Smooth muscle cell (in vitro differentiated cells): ENCODE measurements around the gene INAVA. TPM values are rescaled to one million over a fixed set of nuclear protein-coding genes. Genes with fewer than 3 reads are reported as not detected.
"Not testable (repeated sequence)": the region's sequence is repeated elsewhere in the genome, so short reads cannot be mapped to it uniquely, and the experiment has no call there.

Experiments
- DNase-seq: peaks from one replicate; lab custom pipeline; 2025; ENCODE audit not compliant: unreplicated experiment; lab: John Stamatoyannopoulos, UW
- H2AFZ ChIP-seq: fragments of 200-600 bp; sonication (generic); 2 replicates; pipeline ENCODE4 v1.6.0; 2016; ENCODE audit warnings: antibody characterized with exemption, low read depth, mild to moderate bottlenecking
- H3F3A ChIP-seq: fragments of 200-600 bp; sonication (generic); 2 replicates; pipeline ENCODE4 v1.6.0; 2017; ENCODE audit warnings: antibody characterized with exemption, low read depth
- H3K27ac ChIP-seq: fragments of 200-600 bp; sonication (generic); 2 replicates; pipeline ENCODE4 v1.5.1; 2016; ENCODE audit warnings: low read depth, mild to moderate bottlenecking
- H3K27me3 ChIP-seq: fragments of 200-600 bp; sonication (generic); 2 replicates; pipeline ENCODE4 v1.6.1; 2016; ENCODE audit warnings: low read depth, mild to moderate bottlenecking
- H3K36me3 ChIP-seq: fragments of 200-600 bp; sonication (generic); 2 replicates; pipeline ENCODE4 v1.5.1; 2016; ENCODE audit warnings: low read depth
- H3K4me1 ChIP-seq: fragments of 200-600 bp; sonication (generic); 2 replicates; pipeline ENCODE4 v1.5.1; 2016; ENCODE audit warnings: low read depth
- H3K4me2 ChIP-seq: fragments of 200-600 bp; sonication (generic); 2 replicates; pipeline ENCODE4 v1.6.0; 2016; ENCODE audit warnings: mild to moderate bottlenecking
- H3K4me3 ChIP-seq: fragments of 200-600 bp; sonication (generic); 2 replicates; pipeline ENCODE4 v1.5.1; 2016; ENCODE audit warnings: mild to moderate bottlenecking
- H3K79me2 ChIP-seq: fragments of 200-600 bp; sonication (generic); 2 replicates; pipeline ENCODE4 v1.6.0; 2016; ENCODE audit warnings: low read depth, mild to moderate bottlenecking
- H3K9ac ChIP-seq: fragments of 200-600 bp; sonication (generic); 2 replicates; pipeline ENCODE4 v1.6.0; 2016; ENCODE audit warnings: low read depth
- H3K9me3 ChIP-seq: fragments of 200-600 bp; sonication (generic); replicated peaks from 2 replicates; pipeline ENCODE4 v1.5.1; 2016; ENCODE audit warnings: low read depth
- H4K20me1 ChIP-seq: fragments of 200-600 bp; sonication (generic); 2 replicates; pipeline ENCODE4 v1.6.0; 2016; ENCODE audit warnings: low read depth
- CTCF ChIP-seq: fragments of 200-600 bp; sonication (generic); IDR thresholded peaks from 2 replicates; pipeline ENCODE4 v1.5.1; 2017; ENCODE audit warnings: borderline replicate concordance, mild to moderate bottlenecking, antibody characterized with exemption; ENCODE audit not compliant: insufficient read depth, poor library complexity, severe bottlenecking
- WGBS: methylation state at CpG from one replicate; pipeline ENCODE4 v1.1.7; 2016; ENCODE audit warnings: low lambda C conversion rate; 5-methylcytosine and 5-hydroxymethylcytosine counted together
- polyA plus RNA-seq: library from polyadenylated mRNA; unstranded; fragments of >200 nt; fragmentation: Nextera tagmentation; extraction: Ambion mirVana; gene quantifications from 2 replicates; pipeline ENCODE4 v1.2.1, GENCODE V29; 2016
- total RNA-seq: library from RNA; depleted of rRNA; stranded (reverse); fragments of >200 nt; gene quantifications from 2 replicates; pipeline ENCODE4 v1.2.3, GENCODE V29; 2014

INAVA gene
- total and polyA plus RNA-seq, 2 experiments from 2014 or later, result 10.1 to 16.9 TPM

DNA sequence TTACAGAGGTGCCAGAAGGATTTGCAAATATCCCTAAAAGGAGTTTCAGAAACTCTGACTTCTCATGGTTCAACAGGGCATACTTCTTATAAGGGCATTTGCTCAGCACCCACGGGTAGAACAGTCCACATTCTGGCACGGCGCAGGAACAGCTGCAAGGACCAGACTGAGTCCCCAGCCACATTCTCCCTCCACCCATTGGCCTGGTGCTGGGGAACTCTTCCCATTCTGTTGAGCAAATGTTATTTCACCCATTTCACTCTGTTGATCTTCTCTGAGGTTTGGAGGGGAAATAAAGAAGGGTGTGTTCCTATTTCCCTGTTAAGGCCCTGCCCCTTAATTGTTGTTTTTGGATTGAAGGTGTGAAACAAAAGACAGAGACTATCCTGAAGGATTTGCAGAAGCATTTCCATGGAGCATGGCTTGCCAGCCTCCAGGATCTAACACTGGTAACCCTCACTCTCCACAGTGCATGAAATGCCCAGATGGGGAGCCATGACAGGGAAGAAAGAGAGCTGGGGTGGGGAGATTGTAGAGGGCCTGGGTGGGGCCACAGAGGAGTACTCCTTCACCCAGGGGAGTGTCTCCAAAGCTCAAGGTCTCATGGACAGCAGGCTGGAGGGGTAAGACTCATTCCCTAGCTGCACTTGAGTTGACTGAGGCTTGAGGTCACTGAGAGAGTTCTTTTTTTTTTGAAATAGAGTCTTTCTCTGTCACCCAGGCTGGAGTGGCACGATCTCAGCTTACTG lies 35.0 kb downstream of the INAVA start:
- no peak overlapping the region for H3K27ac ChIP-seq
- no peaks in the 10 kb centered on the region for H3F3A ChIP-seq
- H3K4me2 ChIP-seq, result no peak overlapping the region
- H3K4me1 ChIP-seq, result no peaks in the 10 kb centered on the region
- H3K9me3 ChIP-seq, result no peaks in the 10 kb centered on the region
- H3K4me3 ChIP-seq, result no peak overlapping the region
- no peak for DNase-seq
- no peak overlapping the region for H2AFZ ChIP-seq
- H3K79me2 ChIP-seq, result no peaks in the 10 kb centered on the region
- WGBS, result 90% methylated on average over 4 of the region's 4 CpGs
- H3K36me3 ChIP-seq, result no peaks in the 10 kb centered on the region
- H4K20me1 ChIP-seq, result no peaks in the 10 kb centered on the region
- H3K9ac ChIP-seq, result no peak overlapping the region
- TF ChIP-seq CTCF, result no peak
- H3K27me3 ChIP-seq, result no peaks in the 10 kb centered on the region

DNA sequence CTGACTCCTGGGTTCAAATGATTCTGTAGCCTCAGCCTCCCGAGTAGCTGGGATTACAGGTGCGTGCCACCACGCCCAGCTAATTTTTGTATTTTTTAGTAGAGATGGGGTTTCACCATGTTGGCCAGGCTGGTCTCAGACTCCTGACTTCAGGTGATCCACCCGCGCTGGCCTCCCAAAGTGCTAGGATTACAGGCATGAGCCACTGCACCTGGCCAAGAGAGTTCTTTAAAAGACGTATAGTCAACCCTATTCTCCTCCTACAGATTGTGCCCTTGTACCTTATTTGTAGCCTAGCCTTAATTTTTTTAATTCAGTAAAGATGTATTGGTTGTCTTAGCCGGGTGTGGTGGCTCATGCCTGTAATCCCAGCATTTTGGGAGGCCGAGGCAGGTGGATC lies 35.6 kb downstream of the INAVA start:
- 95% methylated on average over 7 of the region's 8 CpGs for WGBS
- H4K20me1 ChIP-seq, H3K4me3 ChIP-seq, H3K4me2 ChIP-seq, H3K79me2 ChIP-seq, DNase-seq, H3K36me3 ChIP-seq, H2AFZ ChIP-seq, H3F3A ChIP-seq, H3K9ac ChIP-seq, H3K27ac ChIP-seq, H3K9me3 ChIP-seq, H3K4me1 ChIP-seq, H3K27me3 ChIP-seq: not testable (repeated sequence)

- no peaks in the 10 kb centered on the region for H3K27me3 ChIP-seq
- H3F3A ChIP-seq, result no peaks in the 10 kb centered on the region
- H3K27ac ChIP-seq, result no peak overlapping the region
- H3K9ac ChIP-seq, result no peak overlapping the region
- 94% methylated on average over 2 of the region's 2 CpGs for WGBS
- H4K20me1 ChIP-seq, result no peaks in the 10 kb centered on the region
- DNase-seq, result no peak
- H3K79me2 ChIP-seq, result no peaks in the 10 kb centered on the region
- H3K4me3 ChIP-seq, result no peak overlapping the region
- H3K4me2 ChIP-seq, result no peak overlapping the region
- H3K9me3 ChIP-seq, result no peaks in the 10 kb centered on the region
- H2AFZ ChIP-seq, result no peak overlapping the region
- TF ChIP-seq CTCF, result no peak
- H3K4me1 ChIP-seq, result no peaks in the 10 kb centered on the region
- H3K36me3 ChIP-seq, result no peaks in the 10 kb centered on the region
Observed at GRCh38 chr1:200931776-200932175, 37.1 kb downstream of the INAVA start.

DNA sequence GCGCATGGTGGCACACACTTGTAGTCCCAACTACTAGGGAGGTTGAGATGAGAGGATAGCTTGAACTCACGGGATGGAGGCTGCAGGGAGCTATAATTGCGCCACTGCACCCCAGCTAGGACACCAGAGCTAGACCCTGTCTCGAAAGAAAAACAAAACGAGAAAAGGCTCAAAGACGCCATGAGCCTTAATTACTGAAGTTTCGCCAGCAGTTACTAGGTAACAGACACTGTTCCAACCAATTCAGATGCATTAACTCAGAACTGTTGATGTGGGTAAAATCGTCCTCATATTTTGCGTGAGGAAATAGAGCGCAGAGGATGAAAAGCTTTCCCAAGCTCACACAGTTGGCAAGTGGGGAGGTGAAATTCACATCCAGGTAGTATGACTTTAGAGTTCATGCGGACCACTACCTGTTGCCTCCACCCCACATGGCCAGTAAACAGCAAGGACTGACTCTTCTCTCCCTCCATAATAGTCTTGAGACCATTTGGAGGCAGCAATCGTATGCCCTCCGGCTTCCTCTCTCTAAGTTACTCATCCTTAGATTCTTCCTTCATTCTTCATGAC lies 40.1 kb downstream of the INAVA start:
- Histone ChIP-seq H3F3A (no peaks in the 10 kb centered on the region), H3K27ac (no peak overlapping the region), H3K4me3 (no peak overlapping the region), H3K79me2 (no peaks in the 10 kb centered on the region), H3K27me3 (no peaks in the 10 kb centered on the region), H2AFZ (no peak overlapping the region), H3K4me1 (no peaks in the 10 kb centered on the region), H3K9ac (no peak overlapping the region), H3K4me2 (no peak overlapping the region), H3K36me3 (no peaks in the 10 kb centered on the region), H4K20me1 (no peaks in the 10 kb centered on the region), H3K9me3 (no peaks in the 10 kb centered on the region)
- 93% methylated on average over 13 of the region's 13 CpGs for WGBS
- no peak for DNase-seq
- no peak for TF ChIP-seq CTCF

- H3K4me2 ChIP-seq, H3K27me3 ChIP-seq, H3K79me2 ChIP-seq, H3K27ac ChIP-seq, H4K20me1 ChIP-seq, H3K4me3 ChIP-seq, H3K4me1 ChIP-seq, H3K9ac ChIP-seq, H2AFZ ChIP-seq, H3F3A ChIP-seq, DNase-seq, H3K36me3 ChIP-seq, H3K9me3 ChIP-seq: not testable (repeated sequence)
- WGBS, result 96% methylated on average over 18 of the region's 18 CpGs
Observed at GRCh38 chr1:200935286-200935962, 40.7 kb downstream of the INAVA start.
